ENCODE results near the gene PPP4C. TPM values are rescaled to one million over a fixed set of nuclear protein-coding genes. Genes with fewer than 3 reads are reported as not detected.
"Not testable (repeated sequence)": the region's sequence is repeated elsewhere in the genome, so short reads cannot be mapped to it uniquely, and the experiment has no call there.

The PPP4C gene
- total RNA-seq, 1 donor from 2014 or later, result 124 TPM

DNA sequence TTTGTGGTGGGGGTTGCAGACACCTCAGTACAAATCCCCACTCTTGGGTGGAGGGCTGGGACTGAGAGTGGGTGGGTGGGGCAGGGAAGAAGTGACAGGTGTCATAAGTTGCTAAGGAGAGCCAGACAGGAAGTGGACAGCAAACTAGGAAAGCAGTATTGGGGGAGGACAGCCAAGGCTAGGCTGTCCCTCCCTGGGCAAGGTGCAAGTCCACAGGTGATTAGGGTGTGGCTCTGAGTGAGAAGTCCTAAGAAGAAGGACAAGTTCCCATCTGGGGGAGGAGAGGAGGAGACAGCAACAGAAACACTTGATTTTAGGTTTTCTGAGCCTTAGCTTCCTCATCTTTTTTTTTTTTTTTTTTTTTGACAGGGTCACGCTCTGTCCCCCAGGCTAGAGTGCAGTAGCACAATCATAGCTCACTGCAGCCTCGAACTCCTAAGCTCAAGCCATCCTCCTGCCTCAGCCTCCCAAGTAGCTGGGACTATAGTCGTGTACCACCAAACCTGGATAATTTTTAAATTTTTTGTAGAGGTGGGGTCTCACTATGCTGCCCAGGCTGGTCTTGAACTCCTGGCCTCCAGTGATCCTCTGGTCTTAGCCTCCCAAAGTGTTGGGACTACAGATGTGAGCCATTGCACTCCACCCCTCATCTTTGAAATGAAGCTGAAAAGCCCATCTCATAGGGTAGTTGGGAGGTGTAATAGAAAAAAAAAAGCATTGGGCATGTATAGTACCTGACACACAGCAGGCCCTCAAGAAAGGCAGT is 44.7 kb downstream of the PPP4C start:
- TF ChIP-seq, protein P1, sequence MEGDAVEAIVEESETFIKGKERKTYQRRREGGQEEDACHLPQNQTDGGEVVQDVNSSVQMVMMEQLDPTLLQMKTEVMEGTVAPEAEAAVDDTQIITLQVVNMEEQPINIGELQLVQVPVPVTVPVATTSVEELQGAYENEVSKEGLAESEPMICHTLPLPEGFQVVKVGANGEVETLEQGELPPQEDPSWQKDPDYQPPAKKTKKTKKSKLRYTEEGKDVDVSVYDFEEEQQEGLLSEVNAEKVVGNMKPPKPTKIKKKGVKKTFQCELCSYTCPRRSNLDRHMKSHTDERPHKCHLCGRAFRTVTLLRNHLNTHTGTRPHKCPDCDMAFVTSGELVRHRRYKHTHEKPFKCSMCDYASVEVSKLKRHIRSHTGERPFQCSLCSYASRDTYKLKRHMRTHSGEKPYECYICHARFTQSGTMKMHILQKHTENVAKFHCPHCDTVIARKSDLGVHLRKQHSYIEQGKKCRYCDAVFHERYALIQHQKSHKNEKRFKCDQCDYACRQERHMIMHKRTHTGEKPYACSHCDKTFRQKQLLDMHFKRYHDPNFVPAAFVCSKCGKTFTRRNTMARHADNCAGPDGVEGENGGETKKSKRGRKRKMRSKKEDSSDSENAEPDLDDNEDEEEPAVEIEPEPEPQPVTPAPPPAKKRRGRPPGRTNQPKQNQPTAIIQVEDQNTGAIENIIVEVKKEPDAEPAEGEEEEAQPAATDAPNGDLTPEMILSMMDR (IDR thresholded peaks at IDR 0.05; ENCODE audit: partially characterized antibody, unreplicated experiment), result no peak
- DNase-seq, result no peak
- H3K27me3 Mint-ChIP-seq (ENCODE audit: unreplicated experiment), result peaks cover 7% of the 10 kb centered on the region
- no peak overlapping the region for H3K4me3 Mint-ChIP-seq (ENCODE audit: unreplicated experiment)
- H3K27ac Mint-ChIP-seq (ENCODE audit: unreplicated experiment), result no peak overlapping the region
- H3K36me3 Mint-ChIP-seq (ENCODE audit: unreplicated experiment), result no peaks in the 10 kb centered on the region
- peaks cover 3% of the 10 kb centered on the region for H3K4me1 Mint-ChIP-seq (ENCODE audit: low read depth, unreplicated experiment)
- peaks cover 9% of the 10 kb centered on the region for H3K9me3 Mint-ChIP-seq (ENCODE audit: unreplicated experiment)

DNA sequence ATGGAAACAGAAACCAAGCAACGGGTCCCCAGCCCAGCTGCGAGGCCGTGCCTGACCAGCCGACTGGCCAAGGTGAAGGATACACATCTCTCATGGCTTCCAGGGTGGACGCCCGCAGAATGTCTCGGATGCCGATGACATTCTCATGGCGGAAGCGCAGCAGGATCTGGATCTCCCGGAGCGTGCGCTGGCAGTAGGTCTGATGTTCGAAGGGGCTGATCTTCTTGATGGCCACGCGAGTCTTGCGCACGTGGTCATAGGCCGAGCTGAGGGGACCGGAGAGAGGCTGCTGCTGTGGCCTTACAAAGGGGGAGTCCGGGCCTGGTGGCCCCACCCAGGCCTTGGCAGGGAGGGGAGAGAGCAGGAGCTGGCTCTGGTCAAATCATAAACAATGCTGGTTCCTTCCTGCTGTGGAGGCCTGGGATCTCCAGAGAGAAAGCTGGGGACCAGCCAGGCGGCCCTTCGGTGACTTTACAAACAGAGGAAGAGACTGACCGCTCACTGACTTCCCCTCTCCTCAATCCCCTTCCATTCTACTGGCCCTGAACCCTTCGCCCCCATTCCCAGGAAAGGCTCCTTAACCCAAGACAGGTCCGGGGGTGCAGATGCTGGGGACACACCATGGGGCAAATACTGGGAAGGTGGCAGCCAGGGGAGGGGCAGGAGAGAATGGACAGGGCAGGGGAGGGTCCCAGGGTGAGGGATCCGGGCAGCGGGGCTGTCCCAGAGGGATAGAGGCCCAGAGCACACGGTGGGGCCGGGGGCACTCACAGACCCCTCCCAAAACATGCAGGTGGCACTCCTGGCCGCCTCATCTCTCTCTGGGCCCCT is 46.2 kb downstream of the PPP4C start:
- H3K4me3 Mint-ChIP-seq (ENCODE audit: unreplicated experiment), result peak overlapping the region; percentile 85
- TF ChIP-seq, protein P1 (IDR thresholded peaks at IDR 0.05; ENCODE audit: partially characterized antibody, unreplicated experiment), result no peak
- H3K27me3 Mint-ChIP-seq (ENCODE audit: unreplicated experiment), result peaks cover 7% of the 10 kb centered on the region
- H3K4me1 Mint-ChIP-seq (ENCODE audit: low read depth, unreplicated experiment), result peaks cover 3% of the 10 kb centered on the region
- no peaks in the 10 kb centered on the region for H3K36me3 Mint-ChIP-seq (ENCODE audit: unreplicated experiment)
- H3K9me3 Mint-ChIP-seq (ENCODE audit: unreplicated experiment), result peaks cover 9% of the 10 kb centered on the region
- DNase-seq, result no peak
- H3K27ac Mint-ChIP-seq (ENCODE audit: unreplicated experiment), result no peak overlapping the region

DNA sequence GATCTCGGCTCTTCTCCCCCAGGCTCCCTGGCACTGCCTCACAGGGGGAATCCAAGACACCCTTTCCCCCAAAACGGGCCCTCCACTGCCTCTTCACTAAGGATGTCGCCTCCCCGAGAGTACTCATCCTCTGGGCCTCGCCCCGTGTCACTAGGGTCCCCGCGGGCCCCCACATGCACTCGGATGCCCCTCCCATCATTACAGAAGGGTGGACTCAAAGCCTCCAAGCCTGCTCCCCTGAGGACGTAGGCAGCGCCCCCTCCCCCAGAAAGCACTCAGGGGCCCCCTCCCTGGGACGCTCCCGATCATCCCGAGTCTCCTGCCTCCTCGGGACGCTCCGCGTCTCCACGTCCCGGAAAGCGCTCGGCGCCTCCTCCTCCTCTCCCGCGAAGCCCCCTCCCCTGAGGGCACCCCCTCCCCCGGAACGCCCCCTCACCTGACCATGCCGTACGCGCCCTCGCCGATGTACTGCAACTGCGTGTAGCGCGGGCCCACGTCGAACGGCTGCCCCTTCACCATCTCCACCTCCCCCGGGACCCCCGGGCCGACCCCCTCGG is 46.9 kb downstream of the PPP4C start:
- no peak for DNase-seq
- peaks cover 3% of the 10 kb centered on the region for H3K4me1 Mint-ChIP-seq (ENCODE audit: low read depth, unreplicated experiment)
- TF ChIP-seq, protein P1 (IDR thresholded peaks at IDR 0.05; ENCODE audit: partially characterized antibody, unreplicated experiment), result no peak
- peaks cover 9% of the 10 kb centered on the region for H3K9me3 Mint-ChIP-seq (ENCODE audit: unreplicated experiment)
- H3K36me3 Mint-ChIP-seq (ENCODE audit: unreplicated experiment), result no peaks in the 10 kb centered on the region
- H3K27me3 Mint-ChIP-seq (ENCODE audit: unreplicated experiment), result peaks cover 7% of the 10 kb centered on the region
- peak overlapping the region; percentile 85 for H3K4me3 Mint-ChIP-seq (ENCODE audit: unreplicated experiment)
- no peak overlapping the region for H3K27ac Mint-ChIP-seq (ENCODE audit: unreplicated experiment)

DNA sequence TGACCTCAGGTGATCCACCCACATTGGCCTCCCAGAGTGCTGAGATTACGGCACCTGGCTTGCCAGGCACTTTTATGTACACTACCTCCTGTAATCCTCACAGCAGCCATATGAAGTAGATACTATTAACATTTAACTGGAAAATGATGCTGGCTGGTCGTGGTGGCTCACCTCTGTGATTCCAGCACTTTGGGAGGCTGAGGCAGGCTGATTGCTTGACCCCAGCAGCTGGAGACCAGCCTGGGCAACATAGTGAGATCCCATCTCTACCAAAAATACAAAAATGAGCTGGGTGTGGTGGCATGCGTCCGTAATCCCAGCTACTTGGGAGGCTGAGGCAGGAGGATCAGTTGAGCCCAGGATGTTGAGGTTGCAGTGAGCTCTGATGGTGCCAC is 49.2 kb downstream of the PPP4C start:
- TF ChIP-seq, protein P1 (IDR thresholded peaks at IDR 0.05; ENCODE audit: partially characterized antibody, unreplicated experiment), result no peak
- Mint-ChIP-seq H3K36me3 (ENCODE audit: unreplicated experiment) (no peaks in the 10 kb centered on the region), H3K27ac (ENCODE audit: unreplicated experiment) (no peak overlapping the region), H3K27me3 (ENCODE audit: unreplicated experiment) (peaks cover 7% of the 10 kb centered on the region), H3K4me1 (ENCODE audit: low read depth, unreplicated experiment) (peaks cover 3% of the 10 kb centered on the region), H3K4me3 (ENCODE audit: unreplicated experiment) (no peak overlapping the region), H3K9me3 (ENCODE audit: unreplicated experiment) (peaks cover 7% of the 10 kb centered on the region)
- DNase-seq, result no peak

GRCh38 chr16:30125690-30126089 is 49.9 kb downstream of the PPP4C start:
- not testable (repeated sequence) for DNase-seq; H3K27me3 Mint-ChIP-seq (ENCODE audit: unreplicated experiment); H3K4me1 Mint-ChIP-seq (ENCODE audit: low read depth, unreplicated experiment); H3K9me3 Mint-ChIP-seq (ENCODE audit: unreplicated experiment); H3K4me3 Mint-ChIP-seq (ENCODE audit: unreplicated experiment); H3K27ac Mint-ChIP-seq (ENCODE audit: unreplicated experiment); H3K36me3 Mint-ChIP-seq (ENCODE audit: unreplicated experiment)
